RWPE2 (cell line): ENCODE measurements around the gene BBX.

Source experiments
- ATAC-seq: fragments of 200-7000 bp; cut with Tn5 transposase; 3 replicates; pipeline ENCODE4 v1.9.1; 2021; ENCODE audit warnings: low read depth
- DNase-seq: peaks from one replicate; pipeline ENCODE4 v3.0.0-alpha.2; 2020; ENCODE audit warnings: low spot score
- H3K27ac ChIP-seq: fragments of 450-650 bp; 2 replicates; pipeline ENCODE4 v1.5.1; 2017; ENCODE audit warnings: mild to moderate bottlenecking; ENCODE audit not compliant: poor library complexity, severe bottlenecking
- H3K27me3 ChIP-seq: fragments of 250-450 bp; sonication (Bioruptor Pico); 2 replicates; pipeline ENCODE4 v1.5.1; 2021; ENCODE audit warnings: mild to moderate bottlenecking, moderate library complexity; ENCODE audit not compliant: insufficient read depth, poor library complexity, severe bottlenecking
- H3K36me3 ChIP-seq: fragments of 250-450 bp; sonication (Bioruptor Pico); 2 replicates; pipeline ENCODE4 v1.5.1; 2020; ENCODE audit warnings: low read depth, mild to moderate bottlenecking, moderate library complexity
- H3K4me1 ChIP-seq: fragments of 250-450 bp; sonication (Bioruptor Pico); 2 replicates; pipeline ENCODE4 v1.5.1; 2021; ENCODE audit warnings: mild to moderate bottlenecking, moderate library complexity; ENCODE audit not compliant: insufficient read depth, poor library complexity, severe bottlenecking
- H3K4me3 ChIP-seq: fragments of 250-450 bp; sonication (Bioruptor Pico); 2 replicates; pipeline ENCODE4 v1.5.1; 2021; ENCODE audit warnings: mild to moderate bottlenecking, moderate library complexity; ENCODE audit not compliant: severe bottlenecking
- H3K9me3 ChIP-seq: fragments of 250-450 bp; sonication (Bioruptor Pico); 2 replicates; pipeline ENCODE4 v1.5.1; 2021; ENCODE audit warnings: mild to moderate bottlenecking, moderate library complexity; ENCODE audit not compliant: severe bottlenecking
- TF ChIP-seq, protein P1 (sequence below): fragments of 450-650 bp; IDR thresholded peaks from one replicate; pipeline ENCODE4 v1.5.1; 2017; ENCODE audit warnings: mild to moderate bottlenecking, moderate library complexity; ENCODE audit not compliant: poor library complexity, severe bottlenecking

Gene BBX

DNA sequence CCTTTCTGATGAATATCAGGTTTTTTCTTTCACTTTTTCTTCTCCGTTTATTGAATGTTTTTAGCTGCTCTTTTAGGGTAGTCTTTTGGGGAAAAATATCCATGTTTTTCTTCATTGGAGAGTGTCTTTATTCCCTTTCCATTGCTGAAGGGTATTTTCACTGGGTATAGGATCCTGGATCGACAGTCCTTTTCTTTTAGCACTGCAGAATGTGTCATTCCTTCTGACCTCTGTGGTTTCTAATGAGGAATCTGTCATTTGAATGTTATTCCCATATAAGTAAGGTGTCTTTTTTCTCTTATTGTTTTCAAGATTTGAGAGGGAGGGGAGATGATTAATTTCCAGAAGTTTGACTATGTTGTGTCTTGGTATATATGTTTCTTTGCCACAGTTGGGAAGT lies 96.8 kb downstream of the BBX start:
- DNase-seq: no peak
- H3K36me3 ChIP-seq: no peaks in the 10 kb centered on the region
- H3K4me3 ChIP-seq: no peak overlapping the region
- peak; percentile 73; the same call in 2 of the 3 replicates for ATAC-seq
- peaks cover 9% of the 10 kb centered on the region for H3K4me1 ChIP-seq
- TF ChIP-seq, protein P1, sequence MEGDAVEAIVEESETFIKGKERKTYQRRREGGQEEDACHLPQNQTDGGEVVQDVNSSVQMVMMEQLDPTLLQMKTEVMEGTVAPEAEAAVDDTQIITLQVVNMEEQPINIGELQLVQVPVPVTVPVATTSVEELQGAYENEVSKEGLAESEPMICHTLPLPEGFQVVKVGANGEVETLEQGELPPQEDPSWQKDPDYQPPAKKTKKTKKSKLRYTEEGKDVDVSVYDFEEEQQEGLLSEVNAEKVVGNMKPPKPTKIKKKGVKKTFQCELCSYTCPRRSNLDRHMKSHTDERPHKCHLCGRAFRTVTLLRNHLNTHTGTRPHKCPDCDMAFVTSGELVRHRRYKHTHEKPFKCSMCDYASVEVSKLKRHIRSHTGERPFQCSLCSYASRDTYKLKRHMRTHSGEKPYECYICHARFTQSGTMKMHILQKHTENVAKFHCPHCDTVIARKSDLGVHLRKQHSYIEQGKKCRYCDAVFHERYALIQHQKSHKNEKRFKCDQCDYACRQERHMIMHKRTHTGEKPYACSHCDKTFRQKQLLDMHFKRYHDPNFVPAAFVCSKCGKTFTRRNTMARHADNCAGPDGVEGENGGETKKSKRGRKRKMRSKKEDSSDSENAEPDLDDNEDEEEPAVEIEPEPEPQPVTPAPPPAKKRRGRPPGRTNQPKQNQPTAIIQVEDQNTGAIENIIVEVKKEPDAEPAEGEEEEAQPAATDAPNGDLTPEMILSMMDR: no peak
- H3K27me3 ChIP-seq: no peaks in the 10 kb centered on the region
- H3K9me3 ChIP-seq: no peaks in the 10 kb centered on the region
- no peak overlapping the region for H3K27ac ChIP-seq

GRCh38 chr3:107620534-107620933 lies 97.8 kb downstream of the BBX start:
- peak; percentile 44; the same call in 2 of the 3 replicates for ATAC-seq
- H3K4me1 ChIP-seq: peaks cover 9% of the 10 kb centered on the region

GRCh38 chr3:107621465-107621864 lies 98.7 kb downstream of the BBX start:
- no peak overlapping the region for H3K4me3 ChIP-seq

More at GRCh38 chr3:107620534-107620933, 97.8 kb downstream of the BBX start:
- no peak overlapping the region for H3K27ac ChIP-seq
- no peak overlapping the region for H3K4me3 ChIP-seq
- TF ChIP-seq, protein P1: no peak
- no peaks in the 10 kb centered on the region for H3K9me3 ChIP-seq
- H3K27me3 ChIP-seq: no peaks in the 10 kb centered on the region
- no peaks in the 10 kb centered on the region for H3K36me3 ChIP-seq
- DNase-seq: no peak

DNA sequence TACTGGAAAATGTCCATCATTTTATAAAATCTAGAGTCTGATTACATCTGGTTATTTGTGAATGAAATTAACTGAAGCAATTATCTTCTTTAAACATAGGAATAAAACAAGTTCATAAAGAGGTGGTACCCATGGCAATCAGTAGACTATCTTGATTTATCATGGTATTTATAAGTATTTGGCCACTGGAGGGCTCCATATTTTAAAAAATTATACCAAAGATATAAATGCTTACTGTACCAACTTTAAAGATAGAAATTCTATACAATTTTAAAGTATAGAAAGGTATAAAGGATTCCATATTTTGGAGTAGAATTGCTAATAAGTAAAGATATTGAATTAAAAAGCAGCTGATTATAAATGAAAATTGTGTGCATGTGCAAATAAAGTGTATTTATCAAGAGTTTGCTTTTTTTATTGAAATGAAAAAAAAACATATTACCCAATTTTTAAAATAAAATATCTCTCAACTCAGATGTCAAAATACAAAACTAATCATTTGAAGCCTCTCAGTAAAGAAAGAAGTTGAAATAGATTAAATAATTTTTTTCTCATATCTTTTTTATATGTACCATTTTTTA lies 105.3 kb downstream of the BBX start:
- H3K27ac ChIP-seq: no peak overlapping the region
- TF ChIP-seq, protein P1: peak; percentile 49
- DNase-seq: no peak
- no peaks in the 10 kb centered on the region for H3K9me3 ChIP-seq
- H3K4me3 ChIP-seq: no peak overlapping the region
- no peaks in the 10 kb centered on the region for H3K4me1 ChIP-seq
- H3K36me3 ChIP-seq: no peaks in the 10 kb centered on the region; the same call in 1 of the 2 replicates
- H3K27me3 ChIP-seq: no peaks in the 10 kb centered on the region
- no peak for ATAC-seq

More at GRCh38 chr3:107621465-107621864, 98.7 kb downstream of the BBX start:
- Histone ChIP-seq H3K27me3 (no peaks in the 10 kb centered on the region), H3K9me3 (no peaks in the 10 kb centered on the region), H3K36me3 (no peaks in the 10 kb centered on the region), H3K27ac (no peak overlapping the region), H3K4me1 (peaks cover 9% of the 10 kb centered on the region)
- ATAC-seq (no peak), DNase-seq (no peak)
- TF ChIP-seq, protein P1: no peak

DNA sequence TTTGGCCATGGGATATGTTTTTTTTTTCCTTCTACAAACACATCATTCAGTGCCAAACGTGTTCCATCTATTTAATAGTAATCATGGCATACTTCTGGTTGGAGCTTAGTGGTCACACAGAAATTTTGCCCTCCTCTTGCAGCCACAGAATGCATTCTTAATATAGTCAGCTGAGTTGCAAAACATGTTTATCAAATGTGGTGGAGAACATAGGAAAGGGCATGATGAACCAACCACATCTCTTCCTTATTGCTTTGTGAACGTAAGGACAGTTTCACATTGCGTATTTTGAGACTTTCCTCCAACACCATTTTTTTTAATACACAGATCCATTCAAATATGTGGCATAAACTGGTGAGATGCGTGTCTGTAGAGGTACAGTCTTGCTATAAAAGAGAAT lies 106.8 kb downstream of the BBX start:
- no peak for DNase-seq
- Histone ChIP-seq H3K36me3 (no peaks in the 10 kb centered on the region; the same call in 1 of the 2 replicates), H3K27ac (no peak overlapping the region), H3K9me3 (no peaks in the 10 kb centered on the region), H3K4me1 (no peaks in the 10 kb centered on the region), H3K4me3 (no peak overlapping the region), H3K27me3 (no peaks in the 10 kb centered on the region)
- TF ChIP-seq, protein P1: no peak
- ATAC-seq: no peak
